NCI-H1092 treated with DMSO at 0.1 percent for 48 hours (cell line): ENCODE measurements around the gene ZNF524.
"Not testable (repeated sequence)": the region's sequence is repeated elsewhere in the genome, so short reads cannot be mapped to it uniquely, and the experiment has no call there.

Experiments used
- DNase-seq: peaks from one replicate; lab custom pipeline; 2025; lab: John Stamatoyannopoulos, UW

ZNF524 gene

GRCh38 chr19:55581145-55581822 is 18.8 kb upstream of the ZNF524 start:
- no peak for DNase-seq

DNA sequence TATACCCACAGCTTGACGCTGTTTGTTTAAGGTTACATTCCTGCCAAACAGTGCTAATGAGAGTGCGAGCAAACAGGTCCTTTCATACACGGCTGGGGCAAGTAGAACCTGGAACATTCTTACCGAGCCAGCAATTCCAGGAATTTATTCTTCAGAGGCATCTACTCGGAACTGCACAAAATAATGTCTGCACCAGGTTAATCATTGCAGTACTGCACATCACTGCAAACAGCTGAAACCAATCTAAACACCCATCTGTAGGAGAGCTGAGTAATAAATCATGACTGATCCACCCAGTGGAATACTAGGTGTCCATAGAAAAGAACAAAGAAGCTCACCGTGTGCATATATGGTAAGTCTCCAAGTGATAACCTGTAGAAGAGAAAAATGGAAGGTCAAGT is 18.3 kb upstream of the ZNF524 start:
- DNase-seq = no peak

GRCh38 chr19:55582284-55582683 is 17.8 kb upstream of the ZNF524 start:
- not testable (repeated sequence) for DNase-seq

- not testable (repeated sequence) for DNase-seq
These were observed 16.2 kb upstream of the ZNF524 start for GRCh38 chr19:55583897-55584296.

DNA sequence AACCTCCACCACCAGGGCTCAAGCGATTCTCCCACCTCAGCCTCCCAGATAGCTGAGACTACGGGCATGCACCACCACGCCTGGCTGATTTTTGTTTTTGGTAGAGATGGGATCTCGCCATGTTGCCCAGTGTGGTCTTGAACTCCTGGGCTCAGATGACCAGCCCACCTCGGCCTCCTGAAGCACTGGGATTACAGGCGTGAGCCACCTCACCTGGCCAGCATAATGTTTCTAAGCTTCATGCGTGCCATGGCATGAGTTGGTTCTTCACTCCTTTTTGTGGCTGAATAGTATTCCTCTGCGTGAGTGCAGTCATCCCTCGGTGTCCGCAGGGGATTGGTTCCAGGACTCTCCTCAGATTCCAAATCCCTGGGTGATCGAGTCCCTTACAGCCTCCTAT is 15.2 kb upstream of the ZNF524 start:
- DNase-seq = no peak

- peak; percentile 82 for DNase-seq
These were observed 14.3 kb upstream of the ZNF524 start for GRCh38 chr19:55585658-55586339.

- DNase-seq = peak; percentile 89
These were observed 13.0 kb upstream of the ZNF524 start for GRCh38 chr19:55586976-55587668.

- DNase-seq = no peak
These were observed 11.3 kb upstream of the ZNF524 start for GRCh38 chr19:55588738-55589137.

- DNase-seq = no peak
These were observed 10.0 kb upstream of the ZNF524 start for GRCh38 chr19:55590109-55590508.

- DNase-seq = no peak
These were observed 9.5 kb upstream of the ZNF524 start for GRCh38 chr19:55590617-55591016.

- DNase-seq = no peak
These were observed 8.5 kb upstream of the ZNF524 start for GRCh38 chr19:55591555-55591954.

DNA sequence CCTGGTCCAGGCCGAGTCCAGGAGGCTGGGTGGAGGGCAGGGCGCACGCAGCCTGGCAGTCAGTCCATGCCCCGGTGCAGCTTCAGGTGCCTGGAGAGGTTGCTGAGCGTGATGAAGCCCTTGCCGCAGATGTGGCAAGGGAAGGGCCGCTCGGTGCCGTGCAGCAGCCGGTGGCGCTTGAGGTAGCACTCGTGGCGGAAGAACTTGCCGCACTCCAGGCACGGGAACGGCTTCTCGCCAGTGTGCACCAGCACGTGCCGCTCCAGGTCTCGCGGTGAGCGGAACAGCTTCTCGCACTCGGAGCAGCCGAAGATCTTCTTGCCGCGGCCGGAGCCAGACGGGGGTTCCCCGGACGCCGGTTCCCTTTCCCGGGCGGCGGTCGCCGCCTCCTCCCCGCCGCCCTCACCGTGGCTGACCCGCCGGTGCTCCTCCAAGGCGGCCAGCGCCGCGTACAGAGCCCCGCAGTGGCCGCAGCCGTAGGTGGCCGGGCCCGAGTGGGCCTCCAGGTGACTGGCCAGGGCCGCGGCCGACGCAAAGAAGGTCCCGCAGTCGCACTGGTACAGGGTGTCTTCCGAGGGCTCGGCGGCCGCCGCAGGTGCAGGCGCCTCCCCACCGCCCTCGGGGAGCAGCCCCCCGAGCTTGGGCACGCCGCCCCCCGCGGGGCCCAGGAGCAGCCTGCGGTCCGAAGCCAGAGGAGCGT is 7.5 kb upstream of the ZNF524 start:
- no peak for DNase-seq

DNA sequence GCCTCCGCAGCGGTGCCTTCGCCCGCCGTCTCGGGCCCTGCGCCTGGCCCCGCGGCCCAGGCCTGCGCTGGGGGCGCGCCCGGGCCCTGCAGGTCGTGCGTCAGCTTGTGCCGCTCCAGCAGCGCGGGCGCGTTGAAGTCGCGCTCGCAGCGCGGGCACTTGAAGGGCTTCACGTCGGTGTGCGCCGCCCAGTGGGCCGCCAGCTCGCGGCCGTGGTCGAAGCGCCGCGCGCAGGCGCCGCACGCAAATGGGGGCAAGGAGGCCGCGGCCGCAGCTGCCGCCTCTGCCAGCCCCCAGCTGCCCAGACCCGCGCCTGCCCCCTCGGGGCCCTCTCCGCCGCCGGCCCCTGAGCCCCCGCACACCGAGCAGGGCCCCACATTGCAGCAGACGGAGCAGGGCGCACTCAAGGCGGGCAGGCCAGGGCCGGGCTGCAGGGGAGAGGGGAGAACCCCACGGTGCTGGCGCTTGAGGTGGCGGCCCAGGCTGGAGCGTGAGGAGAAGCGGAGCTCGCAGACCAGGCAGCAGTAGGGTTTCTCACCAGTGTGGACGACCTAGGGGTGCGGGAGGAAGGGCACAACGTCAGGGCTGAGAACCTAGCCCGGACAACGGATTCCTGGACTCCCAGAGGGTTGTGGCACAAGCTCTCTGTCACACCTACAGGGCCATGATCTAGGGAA is 6.9 kb upstream of the ZNF524 start:
- no peak for DNase-seq

- no peak for DNase-seq
These were observed 5.0 kb upstream of the ZNF524 start for GRCh38 chr19:55594996-55595545.

- no peak for DNase-seq
These were observed 3.8 kb upstream of the ZNF524 start for GRCh38 chr19:55596304-55596703.

DNA sequence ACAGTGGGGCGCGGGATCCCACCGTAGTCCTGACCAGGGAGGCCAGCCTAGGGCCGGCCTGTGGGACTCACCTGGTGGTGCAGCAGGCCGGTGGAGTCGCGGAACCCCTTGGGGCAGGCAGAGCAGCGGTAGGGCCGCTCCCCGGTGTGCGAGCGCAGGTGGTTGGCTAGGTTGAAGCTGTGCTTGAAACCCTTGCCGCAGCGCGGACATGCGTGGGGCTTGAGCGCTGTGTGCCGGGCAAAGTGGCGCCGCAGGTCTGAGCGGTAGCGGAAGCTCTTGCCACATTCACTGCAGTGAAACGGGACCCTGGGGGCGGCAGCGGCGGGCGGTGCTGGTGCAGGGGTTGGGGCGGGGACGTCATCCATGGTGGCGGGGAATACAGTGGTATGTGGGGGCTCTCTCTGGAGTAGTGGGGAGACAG is 2.6 kb upstream of the ZNF524 start:
- no peak for DNase-seq

DNA sequence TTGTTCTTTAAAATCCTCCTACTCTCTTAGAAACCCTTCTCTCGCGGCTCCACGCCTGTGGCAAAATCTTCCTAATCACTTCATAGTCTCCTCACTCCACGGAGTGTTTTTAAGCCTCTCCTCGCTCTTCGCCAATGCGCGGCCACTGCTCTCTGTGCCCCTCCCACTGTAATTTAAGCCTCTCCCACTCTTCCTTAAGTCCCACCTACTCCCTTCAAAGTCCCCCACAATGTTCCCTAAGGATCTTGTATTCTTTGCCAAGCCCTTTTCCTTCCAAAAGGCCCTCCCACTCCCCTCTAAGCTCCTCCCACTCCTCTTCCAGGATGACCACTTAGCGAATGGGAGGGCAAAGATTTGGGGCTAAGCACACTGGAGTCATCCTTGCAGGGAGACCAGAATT is 2.1 kb upstream of the ZNF524 start:
- DNase-seq = no peak

GRCh38 chr19:55598719-55599467 is 1.2 kb upstream of the ZNF524 start:
- DNase-seq = peak; percentile 85

GRCh38 chr19:55599468-55599841 is 633 bp upstream of the ZNF524 start, which contains the start of gene FIZ1:
FIZ1 (minus strand) TSS chr19:55599517; CDS start chr19:55597865, 1,652 bp downstream.
- DNase-seq = peak; percentile 97

- no peak for DNase-seq
These were observed 557 bp downstream of the ZNF524 start for GRCh38 chr19:55600662-55601028.

- DNase-seq = no peak
These were observed 996 bp downstream of the ZNF524 start for GRCh38 chr19:55601084-55601483.
